OCI-M2 (cell line): Measurements from ENCODE around the gene RFC4.

Experiments
- DNase-seq: peaks from one replicate; lab custom pipeline; 2025; ENCODE audit not compliant: unreplicated experiment; lab: John Stamatoyannopoulos, UW

The RFC4 gene

GRCh38 chr3:186787642-186788481 is 18.4 kb downstream of the RFC4 start:
- DNase-seq = no peak

- DNase-seq = no peak
These were observed 19.4 kb downstream of the RFC4 start for GRCh38 chr3:186786922-186787321.

GRCh38 chr3:186785495-186786018 is 20.7 kb downstream of the RFC4 start:
- no peak for DNase-seq

- DNase-seq = no peak
These were observed 21.3 kb downstream of the RFC4 start for GRCh38 chr3:186784820-186785494.

GRCh38 chr3:186783731-186784515 is 22.4 kb downstream of the RFC4 start:
- DNase-seq = no peak

GRCh38 chr3:186783058-186783730 is 23.1 kb downstream of the RFC4 start, which contains the start of gene EIF4A2:
Gene EIF4A2, plus strand, starts transcription at chr3:186783577. Its CDS starts 34 bp downstream, at chr3:186783611.
- DNase-seq = no peak

- DNase-seq = no peak
These were observed 23.7 kb downstream of the RFC4 start for GRCh38 chr3:186782542-186783057.

- DNase-seq = no peak
These were observed 27.1 kb downstream of the RFC4 start for GRCh38 chr3:186779204-186779603.

GRCh38 chr3:186775999-186776398 is 30.3 kb downstream of the RFC4 start:
- DNase-seq = no peak

GRCh38 chr3:186772701-186773417 is 33.4 kb downstream of the RFC4 start:
- DNase-seq = no peak

GRCh38 chr3:186772281-186772694 is 34.0 kb downstream of the RFC4 start:
- DNase-seq = no peak

- DNase-seq = no peak
These were observed 45.3 kb downstream of the RFC4 start for GRCh38 chr3:186760897-186761447.

- no peak for DNase-seq
These were observed 46.0 kb downstream of the RFC4 start for GRCh38 chr3:186760141-186760833.

GRCh38 chr3:186759231-186759930 is 46.9 kb downstream of the RFC4 start:
- DNase-seq = no peak

- DNase-seq = no peak
These were observed 48.5 kb downstream of the RFC4 start for GRCh38 chr3:186757686-186758220.

GRCh38 chr3:186757214-186757613 is 49.1 kb downstream of the RFC4 start:
- DNase-seq = no peak

GRCh38 chr3:186754871-186755270 is 51.4 kb downstream of the RFC4 start:
- no peak for DNase-seq

- DNase-seq = no peak
These were observed 52.3 kb downstream of the RFC4 start for GRCh38 chr3:186754006-186754405.
